Epithelial cell of esophagus (primary cell): ENCODE data around the gene UBE2G2.

ENCODE experiments used
- DNase-seq: peaks from one replicate; pipeline ENCODE4 v3.0.0; 2010; ENCODE audit warnings: low read depth
- H3K4me3 ChIP-seq: 2 replicates; pipeline ENCODE4 v1.5.1; 2011; ENCODE audit warnings: mild to moderate bottlenecking, low read length, control low read depth
- CTCF ChIP-seq: IDR thresholded peaks from 2 replicates; pipeline ENCODE4 v1.5.1; 2011; ENCODE audit warnings: low read depth, mild to moderate bottlenecking, low read length, control low read depth, inconsistent platforms; ENCODE audit not compliant: insufficient read depth; ENCODE audit errors: missing control alignments

The UBE2G2 gene

GRCh38 chr21:44771896-44772525 is 29.6 kb downstream of the UBE2G2 start:
- no peak for DNase-seq
- H3K4me3 ChIP-seq, result no peak overlapping the region
- no peak for TF ChIP-seq CTCF

GRCh38 chr21:44767834-44768831 is 33.5 kb downstream of the UBE2G2 start:
- no peak for TF ChIP-seq CTCF
- no peak overlapping the region for H3K4me3 ChIP-seq

GRCh38 chr21:44766818-44767354 is 34.7 kb downstream of the UBE2G2 start:
- DNase-seq, result no peak
- no peak for TF ChIP-seq CTCF

More at GRCh38 chr21:44767834-44768831, 33.5 kb downstream of the UBE2G2 start:
- no peak for DNase-seq

GRCh38 chr21:44766014-44766817 is 35.4 kb downstream of the UBE2G2 start:
- H3K4me3 ChIP-seq, result no peak overlapping the region
- no peak for TF ChIP-seq CTCF
- DNase-seq, result peak; percentile 30

More at GRCh38 chr21:44766818-44767354, 34.7 kb downstream of the UBE2G2 start:
- no peak overlapping the region for H3K4me3 ChIP-seq

- H3K4me3 ChIP-seq, result no peak overlapping the region
- no peak for TF ChIP-seq CTCF
- peak; percentile 63 for DNase-seq
Measured at GRCh38 chr21:44765231-44766013, 36.2 kb downstream of the UBE2G2 start.
